ENCODE results near the gene COL17A1. TPM values are rescaled to one million over a fixed set of nuclear protein-coding genes. Genes with fewer than 3 reads are reported as not detected.

The COL17A1 gene
- total RNA-seq, 1 donor from 2014 or later = 10.1 TPM

DNA sequence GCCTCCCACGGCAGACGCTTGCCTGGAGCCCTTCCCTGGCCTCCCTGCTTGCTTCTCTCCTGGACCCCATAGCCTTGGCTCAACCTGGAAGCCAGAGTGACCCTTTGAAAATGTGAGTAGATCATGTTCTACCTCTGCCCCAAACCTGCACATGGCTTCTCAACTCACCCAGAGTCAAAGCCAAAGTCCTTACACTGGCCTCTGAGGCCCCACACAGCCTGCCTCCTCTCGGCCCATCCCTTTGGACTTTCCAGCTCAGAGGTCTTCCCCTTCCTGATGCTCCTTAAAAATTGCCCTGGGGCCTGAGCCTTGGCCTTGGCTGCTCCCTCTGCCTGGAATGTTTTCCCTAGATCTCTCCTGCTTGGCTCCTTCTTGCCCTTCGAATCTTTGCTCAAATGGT, 32.5 kb downstream of the COL17A1 start:
- peaks cover 14% of the 10 kb centered on the region for H3K4me1 Mint-ChIP-seq (ENCODE audit: low read depth, unreplicated experiment)
- H3K27me3 Mint-ChIP-seq (ENCODE audit: low read depth, unreplicated experiment) = peaks cover 2% of the 10 kb centered on the region
- H3K4me2 ChIP-seq (ENCODE audit: low read length) = no peak overlapping the region
- no peak overlapping the region for H3K27ac Mint-ChIP-seq (ENCODE audit: unreplicated experiment)
- H3K4me3 Mint-ChIP-seq (ENCODE audit: unreplicated experiment) = no peak overlapping the region
- H3K4me3 ChIP-seq (ENCODE audit: insufficient read depth, low read depth, low read length) = no peak overlapping the region
- no peaks in the 10 kb centered on the region for H3K9me3 Mint-ChIP-seq (ENCODE audit: unreplicated experiment)
- H3K36me3 ChIP-seq (ENCODE audit: insufficient read depth, low read length) = no peaks in the 10 kb centered on the region
- TF ChIP-seq EZH2 (IDR thresholded peaks at IDR 0.05; ENCODE audit: insufficient read depth, low read length) = no peak
- TF ChIP-seq, protein P1, sequence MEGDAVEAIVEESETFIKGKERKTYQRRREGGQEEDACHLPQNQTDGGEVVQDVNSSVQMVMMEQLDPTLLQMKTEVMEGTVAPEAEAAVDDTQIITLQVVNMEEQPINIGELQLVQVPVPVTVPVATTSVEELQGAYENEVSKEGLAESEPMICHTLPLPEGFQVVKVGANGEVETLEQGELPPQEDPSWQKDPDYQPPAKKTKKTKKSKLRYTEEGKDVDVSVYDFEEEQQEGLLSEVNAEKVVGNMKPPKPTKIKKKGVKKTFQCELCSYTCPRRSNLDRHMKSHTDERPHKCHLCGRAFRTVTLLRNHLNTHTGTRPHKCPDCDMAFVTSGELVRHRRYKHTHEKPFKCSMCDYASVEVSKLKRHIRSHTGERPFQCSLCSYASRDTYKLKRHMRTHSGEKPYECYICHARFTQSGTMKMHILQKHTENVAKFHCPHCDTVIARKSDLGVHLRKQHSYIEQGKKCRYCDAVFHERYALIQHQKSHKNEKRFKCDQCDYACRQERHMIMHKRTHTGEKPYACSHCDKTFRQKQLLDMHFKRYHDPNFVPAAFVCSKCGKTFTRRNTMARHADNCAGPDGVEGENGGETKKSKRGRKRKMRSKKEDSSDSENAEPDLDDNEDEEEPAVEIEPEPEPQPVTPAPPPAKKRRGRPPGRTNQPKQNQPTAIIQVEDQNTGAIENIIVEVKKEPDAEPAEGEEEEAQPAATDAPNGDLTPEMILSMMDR (IDR thresholded peaks at IDR 0.05; ENCODE audit: insufficient read depth, low read depth, low read length) = no peak
- no peak for DNase-seq (ENCODE audit: low read depth)
- H3K9ac ChIP-seq (ENCODE audit: low read length) = no peak overlapping the region
- H2AFZ ChIP-seq (ENCODE audit: low read depth, low read length) = no peak overlapping the region
- no peaks in the 10 kb centered on the region for H3K36me3 Mint-ChIP-seq (ENCODE audit: low read depth, unreplicated experiment)
- H3K79me2 ChIP-seq (ENCODE audit: insufficient read depth, low read length) = no peaks in the 10 kb centered on the region
- no peaks in the 10 kb centered on the region for H3K27me3 ChIP-seq (ENCODE audit: insufficient read depth, low read length)
- H4K20me1 ChIP-seq (ENCODE audit: insufficient read depth, low read length) = no peaks in the 10 kb centered on the region
- H3K4me1 ChIP-seq (ENCODE audit: insufficient read depth, low read length) = peaks cover 33% of the 10 kb centered on the region
- H3K27ac ChIP-seq (ENCODE audit: low read depth, low read length) = no peak overlapping the region
- FAIRE-seq = no peak
- no peaks in the 10 kb centered on the region for H3K9me3 ChIP-seq (ENCODE audit: insufficient read depth, low read depth, low read length)

DNA sequence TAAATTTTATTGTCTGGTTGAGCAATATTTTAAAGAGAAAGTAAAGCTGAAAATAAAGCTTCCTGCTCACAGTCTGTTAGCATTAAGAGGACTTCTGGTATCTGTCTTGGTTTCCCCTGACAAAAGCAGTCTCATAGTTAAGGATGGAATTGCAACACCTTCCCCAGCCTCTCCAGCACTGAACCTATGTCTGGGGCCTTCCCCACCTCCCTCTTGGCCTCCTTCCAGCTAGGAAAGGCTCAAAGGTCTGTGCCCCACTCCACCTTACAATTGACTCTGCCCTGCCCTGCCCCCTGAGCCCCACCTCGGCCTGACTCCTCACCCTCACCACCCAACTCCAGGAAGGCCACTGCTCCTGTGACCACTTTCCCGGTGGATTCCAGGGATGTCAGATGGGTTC, 33.2 kb downstream of the COL17A1 start:
- Histone ChIP-seq H3K4me1 (ENCODE audit: insufficient read depth, low read length) (peaks cover 33% of the 10 kb centered on the region), H2AFZ (ENCODE audit: low read depth, low read length) (no peak overlapping the region), H3K9ac (ENCODE audit: low read length) (no peak overlapping the region), H3K4me3 (ENCODE audit: insufficient read depth, low read depth, low read length) (no peak overlapping the region), H3K4me2 (ENCODE audit: low read length) (no peak overlapping the region), H4K20me1 (ENCODE audit: insufficient read depth, low read length) (no peaks in the 10 kb centered on the region), H3K27me3 (ENCODE audit: insufficient read depth, low read length) (no peaks in the 10 kb centered on the region), H3K79me2 (ENCODE audit: insufficient read depth, low read length) (no peaks in the 10 kb centered on the region), H3K36me3 (ENCODE audit: insufficient read depth, low read length) (no peaks in the 10 kb centered on the region), H3K9me3 (ENCODE audit: insufficient read depth, low read depth, low read length) (no peaks in the 10 kb centered on the region), H3K27ac (ENCODE audit: low read depth, low read length) (no peak overlapping the region)
- Mint-ChIP-seq H3K4me3 (ENCODE audit: unreplicated experiment) (no peak overlapping the region), H3K27me3 (ENCODE audit: low read depth, unreplicated experiment) (peaks cover 2% of the 10 kb centered on the region), H3K27ac (ENCODE audit: unreplicated experiment) (peak overlapping the region; percentile 26), H3K4me1 (ENCODE audit: low read depth, unreplicated experiment) (peaks cover 14% of the 10 kb centered on the region), H3K9me3 (ENCODE audit: unreplicated experiment) (no peaks in the 10 kb centered on the region), H3K36me3 (ENCODE audit: low read depth, unreplicated experiment) (no peaks in the 10 kb centered on the region)
- DNase-seq (ENCODE audit: low read depth) = no peak
- TF ChIP-seq EZH2 (IDR thresholded peaks at IDR 0.05; ENCODE audit: insufficient read depth, low read length) = no peak
- TF ChIP-seq, protein P1 (IDR thresholded peaks at IDR 0.05; ENCODE audit: insufficient read depth, low read depth, low read length) = no peak
- no peak for FAIRE-seq

DNA sequence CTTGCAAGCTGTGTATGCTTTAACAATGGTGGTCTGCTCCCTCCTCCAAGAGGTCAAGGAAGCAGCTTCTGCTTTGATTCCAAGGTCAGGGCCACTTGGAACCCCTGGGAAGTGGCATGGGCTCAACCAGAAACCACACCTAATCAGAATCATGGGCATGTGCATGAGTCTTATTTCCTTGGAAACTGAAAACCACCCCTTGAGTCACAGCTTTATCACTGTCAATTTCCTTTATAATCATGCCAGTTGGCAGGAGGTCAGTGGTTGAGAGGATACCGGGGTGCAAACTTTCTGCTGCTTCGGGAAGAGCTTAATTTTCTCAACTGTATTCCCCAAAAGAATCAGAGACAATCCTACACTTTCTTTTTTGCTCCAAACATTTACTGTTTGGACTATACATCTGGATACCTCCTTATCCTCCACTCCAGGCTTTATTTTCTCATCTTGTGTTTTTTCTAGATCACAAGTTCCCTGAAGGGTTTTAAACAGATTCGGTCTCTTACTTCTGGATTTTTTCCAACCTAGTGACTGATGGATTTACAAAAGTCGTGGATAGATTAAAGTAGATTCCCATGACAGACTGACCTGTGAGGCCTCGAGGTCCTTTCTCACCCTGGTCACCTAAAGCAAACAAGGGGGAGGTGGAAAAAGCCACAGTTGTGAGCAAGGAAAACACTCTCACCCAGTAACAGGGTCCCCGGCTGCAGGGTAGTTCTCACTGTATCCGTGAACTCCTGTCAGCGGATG, 36.0 kb downstream of the COL17A1 start:
- Histone ChIP-seq H3K79me2 (ENCODE audit: insufficient read depth, low read length) (no peaks in the 10 kb centered on the region), H3K4me2 (ENCODE audit: low read length) (peak overlapping the region; percentile 55), H3K4me3 (ENCODE audit: insufficient read depth, low read depth, low read length) (no peak overlapping the region), H3K27ac (ENCODE audit: low read depth, low read length) (no peak overlapping the region), H3K27me3 (ENCODE audit: insufficient read depth, low read length) (no peaks in the 10 kb centered on the region), H3K4me1 (ENCODE audit: insufficient read depth, low read length) (peaks cover 21% of the 10 kb centered on the region), H3K9ac (ENCODE audit: low read length) (no peak overlapping the region), H4K20me1 (ENCODE audit: insufficient read depth, low read length) (no peaks in the 10 kb centered on the region), H3K9me3 (ENCODE audit: insufficient read depth, low read depth, low read length) (no peaks in the 10 kb centered on the region), H3K36me3 (ENCODE audit: insufficient read depth, low read length) (no peaks in the 10 kb centered on the region), H2AFZ (ENCODE audit: low read depth, low read length) (no peak overlapping the region)
- Mint-ChIP-seq H3K9me3 (ENCODE audit: unreplicated experiment) (no peaks in the 10 kb centered on the region), H3K27me3 (ENCODE audit: low read depth, unreplicated experiment) (peaks cover 6% of the 10 kb centered on the region), H3K4me3 (ENCODE audit: unreplicated experiment) (no peak overlapping the region), H3K4me1 (ENCODE audit: low read depth, unreplicated experiment) (peaks cover 8% of the 10 kb centered on the region), H3K36me3 (ENCODE audit: low read depth, unreplicated experiment) (peaks cover 4% of the 10 kb centered on the region), H3K27ac (ENCODE audit: unreplicated experiment) (no peak overlapping the region)
- DNase-seq (ENCODE audit: low read depth) (peak; percentile 69), FAIRE-seq (peak; percentile 52)
- TF ChIP-seq EZH2 (IDR thresholded peaks at IDR 0.05; ENCODE audit: insufficient read depth, low read length) = no peak
- TF ChIP-seq, protein P1 (IDR thresholded peaks at IDR 0.05; ENCODE audit: insufficient read depth, low read depth, low read length) = no peak
